ENCODE measurements around the gene ELOF1. TPM values are rescaled to one million over a fixed set of nuclear protein-coding genes. Genes with fewer than 3 reads are reported as not detected.
"Not testable (repeated sequence)": the region's sequence is repeated elsewhere in the genome, so short reads cannot be mapped to it uniquely, and the experiment has no call there.

Gene ELOF1
- total RNA-seq, 6 experiments from 2014 or later: 21.9 to 33.5 (median 24.9) TPM

- intact Hi-C loops (cut with DNase I): loop anchor here in 1 of 2 donors (10.0 kb wide), 1 partner anchor 275 kb away; the partner anchor contains the start of gene TSPAN16
- no peak for ATAC-seq
- Histone ChIP-seq H3K4me3 (no peak overlapping the region), H3K9me3 (no peaks in the 10 kb centered on the region), H3K4me1 (no peaks in the 10 kb centered on the region), H3K36me3 (no peaks in the 10 kb centered on the region), H3K27me3 (no peaks in the 10 kb centered on the region), H3K27ac (no peak overlapping the region)
- no peak for TF ChIP-seq POLR2A (IDR thresholded peaks at IDR 0.05)
- TF ChIP-seq, protein P1, sequence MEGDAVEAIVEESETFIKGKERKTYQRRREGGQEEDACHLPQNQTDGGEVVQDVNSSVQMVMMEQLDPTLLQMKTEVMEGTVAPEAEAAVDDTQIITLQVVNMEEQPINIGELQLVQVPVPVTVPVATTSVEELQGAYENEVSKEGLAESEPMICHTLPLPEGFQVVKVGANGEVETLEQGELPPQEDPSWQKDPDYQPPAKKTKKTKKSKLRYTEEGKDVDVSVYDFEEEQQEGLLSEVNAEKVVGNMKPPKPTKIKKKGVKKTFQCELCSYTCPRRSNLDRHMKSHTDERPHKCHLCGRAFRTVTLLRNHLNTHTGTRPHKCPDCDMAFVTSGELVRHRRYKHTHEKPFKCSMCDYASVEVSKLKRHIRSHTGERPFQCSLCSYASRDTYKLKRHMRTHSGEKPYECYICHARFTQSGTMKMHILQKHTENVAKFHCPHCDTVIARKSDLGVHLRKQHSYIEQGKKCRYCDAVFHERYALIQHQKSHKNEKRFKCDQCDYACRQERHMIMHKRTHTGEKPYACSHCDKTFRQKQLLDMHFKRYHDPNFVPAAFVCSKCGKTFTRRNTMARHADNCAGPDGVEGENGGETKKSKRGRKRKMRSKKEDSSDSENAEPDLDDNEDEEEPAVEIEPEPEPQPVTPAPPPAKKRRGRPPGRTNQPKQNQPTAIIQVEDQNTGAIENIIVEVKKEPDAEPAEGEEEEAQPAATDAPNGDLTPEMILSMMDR (IDR thresholded peaks at IDR 0.05): no peak
- DNase-seq: no peak
- 76% methylated on average over 4 of the region's 5 CpGs for WGBS (ENCODE audit: insufficient coverage, low coverage, low lambda C conversion rate, missing lambda C conversion rate)
These were observed 11.0 kb upstream of the ELOF1 start for GRCh38 chr19:11570039-11570462.

DNA sequence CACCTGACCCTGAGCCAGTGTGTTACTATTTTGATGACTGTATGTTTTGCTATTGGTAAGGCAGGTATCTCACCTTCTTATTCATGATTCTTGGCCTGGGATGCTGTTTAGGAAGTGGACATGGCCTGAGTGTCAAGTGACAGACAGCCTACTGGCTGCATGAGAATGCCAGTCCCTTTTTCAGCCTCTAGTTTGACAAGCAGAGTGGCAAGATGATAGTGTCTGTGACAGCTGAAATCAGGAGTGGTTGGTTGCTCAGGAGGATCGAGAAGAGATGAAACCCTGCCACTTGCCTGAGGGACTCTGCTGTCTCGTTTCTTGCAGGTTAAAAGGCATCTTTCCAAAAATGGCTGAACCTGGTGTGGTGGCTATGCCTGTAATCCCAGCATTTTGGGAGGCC lies 7.1 kb upstream of the ELOF1 start:
- no peak overlapping the region for H3K4me3 ChIP-seq
- no peak for ATAC-seq
- H3K27ac ChIP-seq: no peak overlapping the region
- H3K36me3 ChIP-seq: no peaks in the 10 kb centered on the region
- DNase-seq: no peak
- H3K4me1 ChIP-seq: no peaks in the 10 kb centered on the region
- TF ChIP-seq, protein P1 (IDR thresholded peaks at IDR 0.05): no peak
- no peak for TF ChIP-seq POLR2A (IDR thresholded peaks at IDR 0.05)
- H3K9me3 ChIP-seq: no peaks in the 10 kb centered on the region
- H3K27me3 ChIP-seq: no peaks in the 10 kb centered on the region
- WGBS (ENCODE audit: insufficient coverage, low coverage, low lambda C conversion rate, missing lambda C conversion rate): no CpG with 5 or more reads among the region's 2 CpGs
- intact Hi-C loops (cut with DNase I): no loop called here

GRCh38 chr19:11565649-11565980 lies 6.6 kb upstream of the ELOF1 start:
- DNase-seq; H3K27me3 ChIP-seq; H3K27ac ChIP-seq; intact Hi-C loops (cut with DNase I); ATAC-seq; H3K9me3 ChIP-seq; H3K4me3 ChIP-seq; H3K36me3 ChIP-seq; H3K4me1 ChIP-seq: not testable (repeated sequence)
- WGBS (ENCODE audit: insufficient coverage, low coverage, low lambda C conversion rate, missing lambda C conversion rate): 78% methylated on average over 5 of the region's 5 CpGs

DNA sequence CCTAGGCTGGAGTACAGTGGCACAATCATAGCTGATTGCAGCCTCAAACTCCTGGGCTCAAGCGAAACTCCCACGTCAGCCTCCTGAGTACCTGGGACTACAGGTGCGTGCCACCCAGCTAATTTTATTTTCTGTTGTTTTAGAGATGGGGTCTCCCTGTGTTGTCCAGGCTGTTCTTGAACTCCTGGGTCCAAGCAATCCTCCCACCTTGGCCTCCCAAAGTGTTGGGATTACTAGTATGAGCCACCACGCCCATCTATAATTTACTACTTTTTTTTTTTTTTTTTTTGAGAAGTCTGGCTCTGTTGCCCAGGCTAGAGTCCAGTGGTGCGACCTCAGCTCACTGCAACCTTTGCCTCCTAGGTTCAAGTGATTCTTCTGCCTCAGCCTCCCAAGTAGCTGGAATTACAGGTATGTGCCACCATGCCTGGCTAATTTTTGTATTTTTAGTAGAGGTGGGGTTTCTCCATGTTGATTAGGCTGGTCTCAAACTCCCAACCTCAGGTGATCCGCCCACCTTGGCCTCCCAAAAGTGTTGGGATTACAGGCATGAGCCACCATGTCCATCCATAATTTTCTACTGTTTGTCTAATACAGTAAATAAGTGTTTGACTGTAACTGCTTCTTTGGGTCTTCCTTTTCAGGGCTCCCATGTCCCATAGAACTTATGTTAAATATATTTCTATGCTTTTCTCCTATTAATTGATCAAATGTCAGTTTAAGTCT lies 5.2 kb upstream of the ELOF1 start:
- ATAC-seq; H3K27ac ChIP-seq; intact Hi-C loops (cut with DNase I); H3K9me3 ChIP-seq; H3K36me3 ChIP-seq; DNase-seq; H3K4me3 ChIP-seq; H3K27me3 ChIP-seq: not testable (repeated sequence)
- 87% methylated on average over 5 of the region's 6 CpGs for WGBS (ENCODE audit: insufficient coverage, low coverage, low lambda C conversion rate, missing lambda C conversion rate)
- H3K4me1 ChIP-seq: peaks cover 0 to 11% (median 4%) of the 10 kb centered on the region in 4 donors

DNA sequence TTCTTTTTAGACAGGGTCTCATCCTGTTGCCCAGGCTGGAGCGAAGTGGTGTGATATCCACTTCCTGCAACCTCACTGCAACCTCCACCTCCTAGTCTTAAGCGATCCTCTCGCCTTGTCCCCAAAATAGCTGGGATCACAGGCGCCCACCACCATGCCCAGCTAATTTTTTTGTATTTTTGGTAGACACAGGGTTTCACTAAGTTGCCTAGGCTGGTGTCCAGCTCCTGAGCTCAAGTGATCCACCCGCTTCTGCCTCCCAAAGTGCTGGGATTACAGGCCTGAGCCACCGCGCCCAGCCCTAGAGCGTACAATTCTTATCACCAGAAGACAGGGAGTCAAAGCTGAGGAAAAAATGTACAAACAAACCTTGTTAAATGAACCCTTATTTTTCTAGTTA lies 4.5 kb upstream of the ELOF1 start:
- Histone ChIP-seq H3K4me1 (peaks cover 0 to 11% (median 4%) of the 10 kb centered on the region in 4 donors), H3K4me3 (no peak overlapping the region), H3K36me3 (no peaks in the 10 kb centered on the region), H3K27me3 (no peaks in the 10 kb centered on the region), H3K27ac (no peak overlapping the region), H3K9me3 (no peaks in the 10 kb centered on the region)
- no peak for DNase-seq
- WGBS (ENCODE audit: insufficient coverage, low coverage, low lambda C conversion rate, missing lambda C conversion rate): 76% methylated on average over 5 of the region's 8 CpGs
- no peak for ATAC-seq
- TF ChIP-seq, protein P1 (IDR thresholded peaks at IDR 0.05): no peak
- TF ChIP-seq POLR2A (IDR thresholded peaks at IDR 0.05): no peak
- intact Hi-C loops (cut with DNase I): no loop called here
